ENCODE data around the gene LGALS12. TPM values are rescaled to one million over a fixed set of nuclear protein-coding genes. Genes with fewer than 3 reads are reported as not detected.

LGALS12 gene
- total RNA-seq, 1 donor from 2014 or later: 0.68 TPM

DNA sequence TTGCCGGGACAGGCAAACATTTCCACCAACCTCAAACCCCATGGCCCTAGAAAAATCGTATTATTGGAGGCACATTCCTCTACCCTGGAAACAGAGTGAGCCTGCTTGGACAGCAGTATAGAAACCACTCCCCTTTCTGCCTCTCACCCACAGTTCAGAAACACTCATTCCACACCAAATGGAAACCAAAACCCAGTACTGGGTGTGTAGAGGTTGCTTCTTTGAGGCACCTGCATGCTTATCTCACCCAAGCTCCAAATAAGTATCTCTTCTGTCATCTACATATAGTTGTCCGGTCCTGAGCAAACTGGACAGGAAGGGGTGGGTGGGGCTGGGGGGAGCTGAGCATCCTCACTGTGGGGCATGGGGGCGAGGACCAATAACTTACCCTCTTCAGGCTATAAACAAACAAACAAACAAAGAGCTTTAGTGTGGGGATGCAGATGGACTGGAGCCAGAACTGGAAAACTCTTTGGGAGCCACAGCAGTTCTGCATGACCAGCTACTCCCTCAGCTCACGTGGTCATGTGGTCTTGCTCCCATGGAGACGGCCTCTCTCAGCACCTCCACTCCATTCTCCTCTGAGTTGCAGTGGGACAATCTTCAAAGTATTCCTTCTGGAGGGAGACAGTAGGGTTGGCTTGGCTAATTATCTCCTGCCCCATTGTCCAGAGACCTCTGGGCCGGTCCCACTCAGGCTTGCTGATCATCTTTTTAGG is 58.3 kb downstream of the LGALS12 start:
- TF ChIP-seq CTCF (IDR thresholded peaks at IDR 0.05): no peak
- no peaks in the 10 kb centered on the region for H3K27me3 ChIP-seq (ENCODE audit: low read depth)
- no peaks in the 10 kb centered on the region for H3K36me3 ChIP-seq
- H3K9me3 ChIP-seq: no peaks in the 10 kb centered on the region
- H3K27ac ChIP-seq: peak overlapping the region; percentile 76
- no peak for DNase-seq
- H3K4me1 ChIP-seq: peaks cover 35% of the 10 kb centered on the region
- no peak for ATAC-seq
- intact Hi-C loops (cut with DNase I): no loop called here
- H3K4me3 ChIP-seq: no peak overlapping the region

GRCh38 chr11:63564784-63565350 is 59.0 kb downstream of the LGALS12 start:
- intact Hi-C loops (cut with DNase I): no loop called here
- Histone ChIP-seq H3K36me3 (no peaks in the 10 kb centered on the region), H3K9me3 (no peaks in the 10 kb centered on the region), H3K27ac (peak overlapping the region; percentile 76), H3K4me3 (no peak overlapping the region), H3K4me1 (peaks cover 28% of the 10 kb centered on the region), H3K27me3 (ENCODE audit: low read depth) (no peaks in the 10 kb centered on the region)
- no peak for TF ChIP-seq CTCF (IDR thresholded peaks at IDR 0.05)
- peak; percentile 45 to 73 for ATAC-seq
- DNase-seq: peak; percentile 65

Other genes with a start within 250 kb of the LGALS12 start
- gene SLC22A9, start 136.3 kb upstream of the LGALS12 start, total RNA-seq: not detected
- gene PLAAT5, start 14.9 kb upstream of the LGALS12 start, total RNA-seq: 2.2 TPM
- gene PLAAT4, start 30.7 kb downstream of the LGALS12 start, total RNA-seq: 150 TPM
- 2.9 TPM for gene PLAAT2, start 57.3 kb downstream of the LGALS12 start, total RNA-seq
- 81.9 TPM for gene PLAAT3, start 108.3 kb downstream of the LGALS12 start, total RNA-seq
- 72.8 TPM for gene ATL3, start 165.3 kb downstream of the LGALS12 start, total RNA-seq
- 140 TPM for gene RTN3, start 175.4 kb downstream of the LGALS12 start, total RNA-seq

Data from lower lobe of right lung (tissue), 2 donors.